ENCODE measurements around the gene FBXO11. TPM values are rescaled to one million over a fixed set of nuclear protein-coding genes. Genes with fewer than 3 reads are reported as not detected.

Gene FBXO11
- total and polyA plus RNA-seq, 11 donors, result 19.7 to 52.4 (median 33.2) TPM

DNA sequence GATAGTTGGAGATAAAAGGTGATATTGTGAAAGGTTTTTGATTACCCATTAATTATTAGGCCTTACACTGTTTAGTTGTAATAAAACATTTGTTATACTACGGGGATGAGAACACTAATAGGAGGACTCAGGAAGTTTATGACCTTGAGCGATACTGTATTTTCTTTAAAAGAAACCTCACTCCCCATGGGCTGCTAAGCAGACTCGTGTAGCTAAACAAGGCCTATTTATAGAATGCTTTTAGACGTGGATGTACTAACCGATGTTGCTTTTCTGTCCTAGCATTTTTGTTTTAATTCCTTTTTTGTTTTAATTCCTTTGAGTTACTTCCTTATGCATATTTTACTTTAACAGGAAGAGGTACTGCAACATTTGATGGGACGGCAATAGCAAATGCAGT, 100.4 kb downstream of the FBXO11 start:
- no peak overlapping the region for H3K4me3 ChIP-seq
- H3K4me1 ChIP-seq, result peaks cover 0 to 13% (median 0%) of the 10 kb centered on the region in 12 donors
- H3K27ac ChIP-seq, result peak overlapping the region in 1 of 12 donors; percentile 32
- H3K36me3 ChIP-seq, result peaks cover 6 to 100% (median 93%) of the 10 kb centered on the region in 9 donors
- peak in 1 of 4 donors; percentile 53 for ATAC-seq
- TF ChIP-seq, protein P1, sequence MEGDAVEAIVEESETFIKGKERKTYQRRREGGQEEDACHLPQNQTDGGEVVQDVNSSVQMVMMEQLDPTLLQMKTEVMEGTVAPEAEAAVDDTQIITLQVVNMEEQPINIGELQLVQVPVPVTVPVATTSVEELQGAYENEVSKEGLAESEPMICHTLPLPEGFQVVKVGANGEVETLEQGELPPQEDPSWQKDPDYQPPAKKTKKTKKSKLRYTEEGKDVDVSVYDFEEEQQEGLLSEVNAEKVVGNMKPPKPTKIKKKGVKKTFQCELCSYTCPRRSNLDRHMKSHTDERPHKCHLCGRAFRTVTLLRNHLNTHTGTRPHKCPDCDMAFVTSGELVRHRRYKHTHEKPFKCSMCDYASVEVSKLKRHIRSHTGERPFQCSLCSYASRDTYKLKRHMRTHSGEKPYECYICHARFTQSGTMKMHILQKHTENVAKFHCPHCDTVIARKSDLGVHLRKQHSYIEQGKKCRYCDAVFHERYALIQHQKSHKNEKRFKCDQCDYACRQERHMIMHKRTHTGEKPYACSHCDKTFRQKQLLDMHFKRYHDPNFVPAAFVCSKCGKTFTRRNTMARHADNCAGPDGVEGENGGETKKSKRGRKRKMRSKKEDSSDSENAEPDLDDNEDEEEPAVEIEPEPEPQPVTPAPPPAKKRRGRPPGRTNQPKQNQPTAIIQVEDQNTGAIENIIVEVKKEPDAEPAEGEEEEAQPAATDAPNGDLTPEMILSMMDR (IDR thresholded peaks at IDR 0.05), result no peak
- TF ChIP-seq POLR2A (IDR thresholded peaks at IDR 0.05), result no peak
- H3K27me3 ChIP-seq, result no peaks in the 10 kb centered on the region
- intact Hi-C loops (cut with DNase I), result loop anchor here in 1 of 10 donors (10.0 kb wide), 1 partner anchor 99 kb away; the partner anchor contains the start of gene FBXO11
- 35 to 49% (median 46%) methylated on average over 6 of the region's 6 CpGs for WGBS, 4 donors
- peaks cover 0 to 15% (median 9%) of the 10 kb centered on the region in 12 donors for H3K9me3 ChIP-seq
- no peak for DNase-seq

DNA sequence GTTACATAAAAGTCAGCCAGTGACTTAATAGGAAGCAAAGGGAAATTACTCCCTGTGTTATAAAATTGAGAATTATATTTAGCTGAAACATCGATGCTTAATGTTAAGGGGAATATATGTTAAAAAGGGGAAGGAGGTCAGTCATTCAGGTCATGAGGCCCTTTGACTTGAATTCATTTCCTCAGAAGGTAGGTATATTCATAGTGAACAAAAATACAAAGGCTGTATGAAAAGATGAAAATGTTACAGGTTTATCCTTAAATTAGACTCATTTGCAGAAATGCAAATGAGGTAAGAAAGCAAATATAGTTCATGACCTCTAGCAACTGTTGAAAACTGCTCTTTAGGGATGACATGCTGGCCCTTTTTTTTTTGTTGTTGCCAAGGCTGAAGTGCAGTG, 102.5 kb downstream of the FBXO11 start:
- Histone ChIP-seq H3K27ac (no peak overlapping the region), H3K4me3 (no peak overlapping the region), H3K36me3 (peaks cover 6 to 100% (median 100%) of the 10 kb centered on the region in 9 donors), H3K9me3 (peaks cover 0 to 15% (median 9%) of the 10 kb centered on the region in 12 donors), H3K27me3 (no peaks in the 10 kb centered on the region), H3K4me1 (peaks cover 0 to 26% (median 0%) of the 10 kb centered on the region in 12 donors)
- TF ChIP-seq, protein P1 (IDR thresholded peaks at IDR 0.05), result no peak
- TF ChIP-seq POLR2A (IDR thresholded peaks at IDR 0.05), result no peak
- intact Hi-C loops (cut with DNase I), result loop anchor here in 1 of 10 donors (10.0 kb wide), 1 partner anchor 101 kb away; the partner anchor contains the start of gene FBXO11
- no peak for ATAC-seq
- no peak for DNase-seq
- WGBS, 4 donors, result 89 to 99% (median 94%) methylated on average over 1 of the region's 1 CpG

DNA sequence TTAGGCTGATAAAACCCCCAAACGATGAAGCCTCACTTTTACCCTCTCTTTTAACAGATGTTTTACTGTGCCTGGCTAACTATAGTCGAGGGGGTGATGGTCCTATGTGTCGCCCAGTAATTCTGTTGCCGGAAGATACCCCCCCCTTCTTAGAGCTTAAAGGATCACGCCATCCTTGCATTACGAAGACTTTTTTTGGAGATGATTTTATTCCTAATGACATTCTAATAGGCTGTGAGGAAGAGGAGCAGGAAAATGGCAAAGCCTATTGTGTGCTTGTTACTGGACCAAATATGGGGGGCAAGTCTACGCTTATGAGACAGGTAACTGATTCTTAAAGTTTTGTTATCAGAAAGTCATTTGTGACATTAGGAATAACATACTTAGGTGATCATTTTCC, 102.9 kb downstream of the FBXO11 start:
- H3K27me3 ChIP-seq, result no peaks in the 10 kb centered on the region
- peaks cover 0 to 15% (median 9%) of the 10 kb centered on the region in 12 donors for H3K9me3 ChIP-seq
- DNase-seq, result no peak
- no peak overlapping the region for H3K27ac ChIP-seq
- H3K36me3 ChIP-seq, result peaks cover 6 to 100% (median 100%) of the 10 kb centered on the region in 9 donors
- 97 to 99% (median 98%) methylated on average over 7 of the region's 7 CpGs for WGBS, 4 donors
- peaks cover 0 to 26% (median 0%) of the 10 kb centered on the region in 12 donors for H3K4me1 ChIP-seq
- ATAC-seq, result no peak
- TF ChIP-seq POLR2A (IDR thresholded peaks at IDR 0.05), result no peak
- TF ChIP-seq, protein P1 (IDR thresholded peaks at IDR 0.05), result no peak
- H3K4me3 ChIP-seq, result no peak overlapping the region
- intact Hi-C loops (cut with DNase I), result loop anchor here in 1 of 10 donors (10.0 kb wide), 1 partner anchor 101 kb away; the partner anchor contains the start of gene FBXO11

DNA sequence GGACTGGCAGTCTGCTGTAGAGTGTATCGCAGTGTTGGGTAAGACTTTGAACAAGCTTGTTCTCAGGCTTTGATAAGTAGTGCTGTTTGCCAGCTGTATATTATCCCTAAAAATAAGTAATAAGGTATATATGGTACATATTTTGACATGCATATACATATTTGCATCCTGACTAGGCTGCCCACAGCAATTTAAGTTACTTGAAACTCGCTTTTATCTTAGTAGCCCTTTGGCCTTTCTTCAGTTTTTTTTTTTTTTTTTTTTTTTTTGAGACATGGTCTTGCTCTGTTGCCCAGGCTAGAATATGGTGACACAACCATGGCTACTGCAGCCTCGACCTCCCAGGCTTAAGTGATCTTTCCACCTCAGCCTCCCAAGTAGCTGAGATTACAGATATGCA, 105.2 kb downstream of the FBXO11 start:
- peaks cover 0 to 15% (median 9%) of the 10 kb centered on the region in 12 donors for H3K9me3 ChIP-seq
- H3K36me3 ChIP-seq, result peaks cover 3 to 100% (median 100%) of the 10 kb centered on the region in 9 donors
- DNase-seq (no peak), ATAC-seq (no peak)
- no peak overlapping the region for H3K4me3 ChIP-seq
- intact Hi-C loops (cut with DNase I), result loop anchor here in 1 of 10 donors (10.0 kb wide), 1 partner anchor 104 kb away; the partner anchor contains the start of gene FBXO11
- peaks cover 0 to 18% (median 0%) of the 10 kb centered on the region in 12 donors for H3K4me1 ChIP-seq
- no peak overlapping the region for H3K27ac ChIP-seq
- TF ChIP-seq POLR2A (IDR thresholded peaks at IDR 0.05), result no peak
- TF ChIP-seq, protein P1 (IDR thresholded peaks at IDR 0.05), result no peak
- no peaks in the 10 kb centered on the region for H3K27me3 ChIP-seq
- 74 to 94% (median 93%) methylated on average over 3 of the region's 3 CpGs for WGBS, 4 donors

Data from heart left ventricle (tissue), 16 donors.